Trophoblast cell (in vitro differentiated cells and primary cell): Measurements from ENCODE around the gene CCL15.
A peak's percentile ranks its signal among the peaks of the same experiment; 100 is the strongest.

Experiments
- DNase-seq, 2 donors: peaks; one replicate each; pipeline ENCODE4 v3.0.0-alpha.2; 2016
- H2AFZ ChIP-seq: 2 replicates; pipeline ENCODE4 v1.6.1; 2013; ENCODE audit warnings: low read length, moderate library complexity, mild to moderate bottlenecking; ENCODE audit not compliant: insufficient read depth, poor library complexity
- H2AK5ac ChIP-seq: 2 replicates; pipeline ENCODE4 v1.6.1; 2013; ENCODE audit warnings: mild to moderate bottlenecking, low read length
- H2BK120ac ChIP-seq: 2 replicates; pipeline ENCODE4 v1.6.1; 2013; ENCODE audit warnings: low read length, mild to moderate bottlenecking, moderate library complexity; ENCODE audit not compliant: insufficient read depth, poor library complexity
- H2BK12ac ChIP-seq: 2 replicates; pipeline ENCODE4 v1.6.1; 2013; ENCODE audit warnings: mild to moderate bottlenecking, low read length, moderate library complexity
- H2BK5ac ChIP-seq: 2 replicates; pipeline ENCODE4 v1.6.1; 2013; ENCODE audit warnings: low read length, low read depth, moderate library complexity, mild to moderate bottlenecking; ENCODE audit not compliant: poor library complexity
- H3K14ac ChIP-seq: 2 replicates; pipeline ENCODE4 v1.6.1; 2013; ENCODE audit warnings: mild to moderate bottlenecking, low read length
- H3K18ac ChIP-seq: 2 replicates; pipeline ENCODE4 v1.6.1; 2013; ENCODE audit warnings: mild to moderate bottlenecking, low read length
- H3K23ac ChIP-seq: 2 replicates; pipeline ENCODE4 v1.6.1; 2013; ENCODE audit warnings: low read length
- H3K27ac ChIP-seq: 2 replicates; pipeline ENCODE4 v1.5.1; 2013; ENCODE audit warnings: low read depth, mild to moderate bottlenecking, inconsistent platforms, low read length, moderate library complexity
- H3K27me3 ChIP-seq: 2 replicates; pipeline ENCODE4 v1.6.1; 2013; ENCODE audit warnings: inconsistent platforms, mild to moderate bottlenecking, low read length, moderate library complexity; ENCODE audit not compliant: insufficient read depth
- H3K36me3 ChIP-seq, 2 experiments: 1 replicate in 1 of 2; 2 replicates in 1 of 2; pipeline ENCODE4 v1.6.1; 2013; ENCODE audit warnings: low read length in 2 of 2, mild to moderate bottlenecking in 2 of 2, moderate library complexity in 1 of 2; ENCODE audit not compliant: insufficient read depth in 2 of 2, control insufficient read depth in 1 of 2
- H3K4ac ChIP-seq: 2 replicates; pipeline ENCODE4 v1.6.1; 2013; ENCODE audit warnings: low read depth, mild to moderate bottlenecking, low read length, moderate library complexity
- H3K4me1 ChIP-seq, 2 experiments: 1 replicate in 1 of 2; 2 replicates in 1 of 2; pipeline ENCODE4 v1.6.1; 2013; ENCODE audit warnings: low read length in 2 of 2, mild to moderate bottlenecking in 2 of 2, moderate library complexity in 1 of 2; ENCODE audit not compliant: insufficient read depth in 2 of 2, control insufficient read depth in 1 of 2
- H3K4me2 ChIP-seq: 2 replicates; pipeline ENCODE4 v1.6.1; 2013; ENCODE audit warnings: inconsistent platforms, mild to moderate bottlenecking, low read length, moderate library complexity
- H3K4me3 ChIP-seq: 2 replicates; pipeline ENCODE4 v1.5.1; 2013; ENCODE audit warnings: mild to moderate bottlenecking, low read depth, low read length, inconsistent platforms
- H3K79me1 ChIP-seq: one replicate; pipeline ENCODE4 v1.6.1; 2013; ENCODE audit warnings: low read length
- H3K79me2 ChIP-seq: 2 replicates; pipeline ENCODE4 v1.6.1; 2013; ENCODE audit warnings: low read length, mild to moderate bottlenecking; ENCODE audit not compliant: control insufficient read depth, insufficient read depth, poor library complexity
- H3K9ac ChIP-seq: 2 replicates; pipeline ENCODE4 v1.6.1; 2013; ENCODE audit warnings: mild to moderate bottlenecking, low read length
- H3K9me3 ChIP-seq: 2 replicates; pipeline ENCODE4 v1.6.1; 2013; ENCODE audit warnings: low read depth, mild to moderate bottlenecking, control low read depth, inconsistent platforms, low read length; ENCODE audit not compliant: insufficient read depth
- H4K12ac ChIP-seq: 2 replicates; pipeline ENCODE4 v1.6.1; 2013; ENCODE audit warnings: low read depth, mild to moderate bottlenecking, low read length, moderate library complexity
- H4K8ac ChIP-seq: 2 replicates; pipeline ENCODE4 v1.6.1; 2013; ENCODE audit warnings: low read depth, mild to moderate bottlenecking, low read length, moderate library complexity
- H4K91ac ChIP-seq: one replicate; pipeline ENCODE4 v1.6.1; 2013; ENCODE audit warnings: low read depth, mild to moderate bottlenecking, low read length, moderate library complexity
- WGBS: extraction: QIAGEN DNeasy Blood & Tissue Kit; methylation state at CpG from one replicate; pipeline ENCODE4 v1.1.7; 2013; ENCODE audit warnings: missing lambda C conversion rate; ENCODE audit not compliant: insufficient read length, insufficient coverage; ENCODE audit errors: extremely low coverage; 5-methylcytosine and 5-hydroxymethylcytosine counted together

CCL15 gene

DNA sequence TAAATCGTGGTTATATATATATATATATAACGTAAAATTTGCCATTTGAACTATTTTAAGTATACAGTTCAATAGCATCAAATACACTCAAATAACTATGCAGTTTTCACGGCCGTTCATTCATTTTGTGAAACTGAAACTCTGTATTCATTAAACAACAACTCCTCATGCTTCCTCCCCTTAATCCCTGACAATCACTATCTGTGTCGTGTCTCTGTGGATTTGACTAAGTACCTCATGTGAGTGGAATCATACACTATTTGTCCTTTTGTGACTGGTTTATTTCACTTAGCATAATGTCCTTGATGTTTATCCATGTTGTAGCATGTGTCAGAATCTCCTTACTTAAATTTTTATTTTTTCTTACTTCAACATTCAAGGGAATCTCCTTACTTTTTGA is 13.6 kb upstream of the CCL15 start:
- H3K4me1 ChIP-seq = no peaks in the 10 kb centered on the region
- no peak overlapping the region for H3K9ac ChIP-seq
- DNase-seq = no peak
- H3K4me2 ChIP-seq = no peak overlapping the region
- no CpG with 5 or more reads among the region's 5 CpGs for WGBS
- H3K79me1 ChIP-seq = no peaks in the 10 kb centered on the region
- H3K27ac ChIP-seq = no peak overlapping the region
- no peaks in the 10 kb centered on the region for H3K79me2 ChIP-seq
- H2AFZ ChIP-seq = no peak overlapping the region
- no peak overlapping the region for H3K23ac ChIP-seq
- no peak overlapping the region for H3K14ac ChIP-seq
- no peak overlapping the region for H2BK12ac ChIP-seq
- no peaks in the 10 kb centered on the region for H3K27me3 ChIP-seq
- H3K9me3 ChIP-seq = peaks cover 7% of the 10 kb centered on the region
- no peak overlapping the region for H4K91ac ChIP-seq
- H3K36me3 ChIP-seq = no peaks in the 10 kb centered on the region
- no peak overlapping the region for H2BK120ac ChIP-seq
- H2AK5ac ChIP-seq = no peak overlapping the region
- no peak overlapping the region for H4K12ac ChIP-seq
- no peak overlapping the region for H3K18ac ChIP-seq
- H3K4me3 ChIP-seq = no peak overlapping the region
- no peak overlapping the region for H2BK5ac ChIP-seq
- H3K4ac ChIP-seq = no peak overlapping the region
- H4K8ac ChIP-seq = no peak overlapping the region

DNA sequence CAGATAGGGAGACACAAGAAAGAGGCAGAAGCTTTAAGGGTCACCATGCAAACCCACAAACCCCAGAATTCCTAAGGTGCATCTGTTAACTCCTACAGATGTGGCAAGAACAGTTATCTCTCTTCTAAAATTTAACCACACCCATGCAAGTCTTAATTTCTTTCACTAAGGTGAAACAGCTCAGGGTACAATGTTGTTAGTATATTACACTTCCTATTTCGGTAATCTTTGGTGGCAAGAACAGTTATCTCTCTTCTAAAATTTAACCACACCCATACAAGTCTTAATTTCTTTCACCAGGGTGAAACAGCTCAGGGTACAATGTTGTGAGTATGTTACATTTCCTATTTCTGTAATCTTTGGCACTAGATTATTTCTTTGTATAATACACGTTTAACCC is 9.8 kb upstream of the CCL15 start:
- Histone ChIP-seq H2AFZ (no peak overlapping the region), H3K4me2 (no peak overlapping the region), H3K4me1 (no peaks in the 10 kb centered on the region), H2BK120ac (no peak overlapping the region), H3K4me3 (no peak overlapping the region), H3K79me2 (no peaks in the 10 kb centered on the region), H3K18ac (no peak overlapping the region), H3K23ac (no peak overlapping the region), H3K9ac (no peak overlapping the region), H2BK5ac (no peak overlapping the region), H2BK12ac (no peak overlapping the region), H3K36me3 (no peaks in the 10 kb centered on the region), H3K27me3 (no peaks in the 10 kb centered on the region), H3K9me3 (peaks cover 17% of the 10 kb centered on the region), H3K27ac (no peak overlapping the region), H3K14ac (no peak overlapping the region), H4K91ac (no peak overlapping the region), H4K8ac (no peak overlapping the region), H3K79me1 (no peaks in the 10 kb centered on the region), H3K4ac (no peak overlapping the region), H4K12ac (no peak overlapping the region), H2AK5ac (no peak overlapping the region)
- no CpG with 5 or more reads among the region's 2 CpGs for WGBS
- DNase-seq = no peak

DNA sequence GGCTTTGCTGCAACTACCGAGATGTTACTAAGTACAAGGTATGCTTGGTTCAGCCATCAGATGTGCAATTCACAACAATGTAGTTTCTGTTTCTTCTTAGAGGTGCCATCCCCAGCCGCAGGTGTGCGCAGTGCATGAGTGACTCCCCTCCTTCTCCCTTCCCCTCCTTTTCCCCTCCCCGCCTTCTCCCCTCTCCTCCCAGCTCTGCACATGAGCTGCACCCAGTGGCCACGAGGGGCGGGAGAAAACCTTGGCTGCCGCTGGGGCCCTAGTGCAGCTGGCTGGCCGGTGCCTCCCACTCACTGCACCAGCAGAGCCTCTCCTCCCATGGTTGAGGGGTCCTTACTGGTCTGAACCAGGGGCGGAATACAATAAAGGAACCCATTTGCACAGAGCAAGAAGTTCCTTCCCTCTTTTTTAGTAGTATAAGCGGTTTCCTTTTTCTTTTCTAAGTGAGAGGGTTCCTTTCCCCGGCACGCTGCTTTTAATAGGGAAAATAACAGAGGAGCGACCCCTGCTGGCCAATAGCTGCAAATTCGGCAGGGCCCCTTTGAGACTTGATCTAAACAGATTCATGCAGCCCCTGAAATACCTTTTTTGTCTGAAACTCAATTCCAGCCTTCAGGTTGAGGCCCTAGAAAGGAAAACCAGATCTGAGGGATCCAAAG is 7.8 kb upstream of the CCL15 start:
- no peak overlapping the region for H2BK120ac ChIP-seq
- no peak overlapping the region for H3K4me2 ChIP-seq
- no peak overlapping the region for H3K18ac ChIP-seq
- no CpG with 5 or more reads among the region's 14 CpGs for WGBS
- H3K9me3 ChIP-seq = peaks cover 17% of the 10 kb centered on the region
- DNase-seq = peak in 1 of 2 donors; percentile 8
- H3K27me3 ChIP-seq = no peaks in the 10 kb centered on the region
- H3K4me3 ChIP-seq = no peak overlapping the region
- no peak overlapping the region for H2AK5ac ChIP-seq
- no peak overlapping the region for H2BK5ac ChIP-seq
- no peaks in the 10 kb centered on the region for H3K36me3 ChIP-seq
- no peaks in the 10 kb centered on the region for H3K79me2 ChIP-seq
- H2BK12ac ChIP-seq = no peak overlapping the region
- H2AFZ ChIP-seq = no peak overlapping the region
- no peak overlapping the region for H3K9ac ChIP-seq
- no peaks in the 10 kb centered on the region for H3K4me1 ChIP-seq
- H3K14ac ChIP-seq = no peak overlapping the region
- no peak overlapping the region for H3K27ac ChIP-seq
- no peaks in the 10 kb centered on the region for H3K79me1 ChIP-seq
- no peak overlapping the region for H4K12ac ChIP-seq
- H3K4ac ChIP-seq = no peak overlapping the region
- no peak overlapping the region for H4K8ac ChIP-seq
- H4K91ac ChIP-seq = no peak overlapping the region
- no peak overlapping the region for H3K23ac ChIP-seq

DNA sequence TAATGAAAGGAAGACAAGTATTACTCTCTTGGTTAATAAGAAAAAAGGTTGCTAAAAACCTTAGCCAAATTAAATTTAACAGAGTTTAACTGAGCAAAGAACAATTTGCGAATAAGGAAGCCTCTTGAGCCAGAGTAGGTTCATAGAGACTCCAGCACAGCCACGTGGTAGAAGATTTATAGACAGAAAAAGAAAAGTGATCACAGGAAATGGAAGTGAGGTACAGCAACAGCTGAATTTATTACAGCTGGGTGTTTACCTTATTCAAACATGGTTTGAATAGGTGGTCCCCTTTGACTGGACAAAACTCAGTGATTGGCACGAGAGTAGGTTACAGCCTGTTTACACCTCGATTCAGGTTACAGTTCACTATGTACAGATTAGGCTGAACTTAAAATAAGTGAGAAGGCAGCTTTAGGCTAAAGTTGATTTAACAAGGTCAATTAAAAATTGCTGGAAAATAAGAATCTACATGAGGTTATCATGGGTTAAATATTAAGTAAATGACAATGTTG is 3.3 kb upstream of the CCL15 start:
- Histone ChIP-seq H3K23ac (no peak overlapping the region), H3K79me2 (no peaks in the 10 kb centered on the region), H4K12ac (no peak overlapping the region), H2AFZ (no peak overlapping the region), H4K8ac (no peak overlapping the region), H3K4me3 (no peak overlapping the region), H3K4ac (no peak overlapping the region), H3K27me3 (no peaks in the 10 kb centered on the region), H3K14ac (no peak overlapping the region), H2BK5ac (no peak overlapping the region), H3K79me1 (no peaks in the 10 kb centered on the region), H3K9ac (no peak overlapping the region), H3K27ac (no peak overlapping the region), H3K9me3 (peaks cover 11% of the 10 kb centered on the region), H2BK120ac (no peak overlapping the region), H4K91ac (no peak overlapping the region), H3K36me3 (no peaks in the 10 kb centered on the region), H2BK12ac (no peak overlapping the region), H2AK5ac (no peak overlapping the region), H3K4me2 (no peak overlapping the region), H3K18ac (no peak overlapping the region), H3K4me1 (no peaks in the 10 kb centered on the region)
- WGBS = no CpG with 5 or more reads among the region's 4 CpGs
- DNase-seq = no peak
